Neutrophil (primary cell): ENCODE results near the gene RAD21L1.

Experiments used
- H3K27ac ChIP-seq: fragments of 200-600 bp; sonication (generic); 2 replicates; pipeline ENCODE4 v1.5.1; 2016; ENCODE audit warnings: mild to moderate bottlenecking, moderate library complexity
- H3K27me3 ChIP-seq: fragments of 200-600 bp; sonication (generic); 2 replicates; pipeline ENCODE4 v1.6.0; 2016; ENCODE audit warnings: mild to moderate bottlenecking
- H3K36me3 ChIP-seq: fragments of 200-600 bp; sonication (generic); 2 replicates; pipeline ENCODE4 v1.5.1; 2017
- H3K4me1 ChIP-seq, 2 experiments: fragments of 200-600 bp in 1 of 2; sonication (generic) in 1 of 2; 1 replicate in 1 of 2; 2 replicates in 1 of 2; pipeline versions ENCODE4 v1.5.1 to v1.6.1; 2013 to 2016; ENCODE audit warnings: low read depth in 1 of 2, low read length in 1 of 2, mild to moderate bottlenecking in 1 of 2, moderate library complexity in 1 of 2; ENCODE audit not compliant: control insufficient read depth in 1 of 2, insufficient read depth in 1 of 2
- H3K4me3 ChIP-seq, 2 experiments: fragments of 200-600 bp in 1 of 2; sonication (generic) in 1 of 2; 1 replicate in 1 of 2; 2 replicates in 1 of 2; pipeline ENCODE4 v1.5.1; 2013 to 2016; ENCODE audit warnings: low read depth in 1 of 2, low read length in 1 of 2, mild to moderate bottlenecking in 1 of 2, moderate library complexity in 1 of 2
- H3K9me3 ChIP-seq: fragments of 200-600 bp; sonication (generic); 2 replicates; pipeline ENCODE4 v1.5.1; 2016
- TF ChIP-seq, protein P1 (sequence below): fragments of 200-600 bp; sonication (generic); IDR thresholded peaks from 2 replicates; pipeline ENCODE4 v1.5.1; 2016; ENCODE audit warnings: antibody characterized with exemption

Gene RAD21L1

DNA sequence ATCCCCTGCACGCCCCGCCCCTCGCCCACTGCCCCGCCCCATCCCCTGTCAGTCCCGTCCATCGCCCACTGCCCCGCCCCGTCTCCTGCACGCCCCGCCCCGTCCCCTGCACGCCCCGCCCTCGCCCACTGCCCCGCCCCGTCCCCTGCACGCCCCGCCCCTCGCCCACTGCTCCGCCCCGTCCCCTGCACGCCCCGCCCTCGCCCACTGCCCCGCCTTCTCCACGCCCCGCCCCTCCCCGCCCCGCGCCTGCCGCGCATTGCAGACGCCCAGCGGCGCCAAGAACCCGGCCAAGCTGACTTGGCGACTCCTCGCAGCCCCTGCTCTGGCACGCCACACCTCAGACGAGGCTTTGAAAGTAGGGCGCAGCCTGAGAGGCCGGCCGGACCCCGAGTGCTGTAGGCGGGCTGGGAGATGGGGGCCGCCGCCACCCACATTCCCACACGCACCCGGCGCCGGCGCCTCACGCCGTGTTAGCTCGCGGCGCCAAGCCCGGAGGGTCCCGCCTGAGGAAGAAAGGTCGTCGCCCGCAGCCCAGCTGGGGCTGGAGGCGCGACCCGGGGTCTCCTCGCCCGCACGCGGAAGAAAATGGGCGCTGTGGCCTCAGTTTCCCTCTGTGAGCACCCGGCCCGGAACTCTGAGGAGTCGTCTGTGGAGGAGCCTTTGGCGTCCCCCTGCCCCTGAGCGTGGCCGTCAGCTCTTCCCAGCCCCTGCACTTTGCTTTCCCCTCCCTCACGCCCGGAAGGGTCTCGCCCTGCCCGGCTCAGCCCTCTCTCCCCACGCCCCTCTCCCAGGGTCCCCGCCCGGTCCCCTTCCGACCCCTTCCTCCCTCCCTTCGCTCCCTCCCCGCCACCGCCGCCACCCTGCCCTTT lies at the start of gene RAD21L1:
RAD21L1 (plus strand) TSS at position 262 of the 872 bp plus-strand sequence. CDS start 2,410 bp downstream, outside the sequence.
- H3K27me3 ChIP-seq: peaks cover 81% of the 10 kb centered on the region
- peak within 1 kb of the TSS; percentile 50 to 62 for H3K4me3 ChIP-seq
- no peak within 1 kb of the TSS for H3K27ac ChIP-seq
- H3K9me3 ChIP-seq: no peaks in the 10 kb centered on the region
- no peaks in the 10 kb centered on the region for H3K36me3 ChIP-seq
- TF ChIP-seq, protein P1, sequence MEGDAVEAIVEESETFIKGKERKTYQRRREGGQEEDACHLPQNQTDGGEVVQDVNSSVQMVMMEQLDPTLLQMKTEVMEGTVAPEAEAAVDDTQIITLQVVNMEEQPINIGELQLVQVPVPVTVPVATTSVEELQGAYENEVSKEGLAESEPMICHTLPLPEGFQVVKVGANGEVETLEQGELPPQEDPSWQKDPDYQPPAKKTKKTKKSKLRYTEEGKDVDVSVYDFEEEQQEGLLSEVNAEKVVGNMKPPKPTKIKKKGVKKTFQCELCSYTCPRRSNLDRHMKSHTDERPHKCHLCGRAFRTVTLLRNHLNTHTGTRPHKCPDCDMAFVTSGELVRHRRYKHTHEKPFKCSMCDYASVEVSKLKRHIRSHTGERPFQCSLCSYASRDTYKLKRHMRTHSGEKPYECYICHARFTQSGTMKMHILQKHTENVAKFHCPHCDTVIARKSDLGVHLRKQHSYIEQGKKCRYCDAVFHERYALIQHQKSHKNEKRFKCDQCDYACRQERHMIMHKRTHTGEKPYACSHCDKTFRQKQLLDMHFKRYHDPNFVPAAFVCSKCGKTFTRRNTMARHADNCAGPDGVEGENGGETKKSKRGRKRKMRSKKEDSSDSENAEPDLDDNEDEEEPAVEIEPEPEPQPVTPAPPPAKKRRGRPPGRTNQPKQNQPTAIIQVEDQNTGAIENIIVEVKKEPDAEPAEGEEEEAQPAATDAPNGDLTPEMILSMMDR: no peak
- peaks cover 5 to 14% of the 10 kb centered on the region in 2 experiments for H3K4me1 ChIP-seq

DNA sequence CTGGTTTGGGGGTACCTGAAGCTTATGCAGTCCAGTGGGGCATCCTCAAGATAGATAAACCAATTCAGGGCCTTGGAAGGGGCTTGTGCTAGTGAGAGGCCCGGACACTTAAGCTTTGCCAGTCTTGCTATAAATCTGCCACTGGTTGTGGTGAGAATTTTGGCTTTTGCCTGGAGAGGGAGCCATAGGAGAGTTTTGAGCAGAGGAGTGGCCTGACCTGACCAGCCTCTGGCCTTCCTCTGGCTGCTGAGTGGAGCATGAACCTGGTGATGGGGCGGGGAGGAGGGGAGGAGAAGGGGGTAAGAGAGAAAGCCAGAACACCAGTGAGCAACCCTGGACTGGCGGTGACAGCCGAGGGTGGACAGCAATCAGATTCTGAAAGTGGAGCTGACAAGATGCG lies 48.2 kb upstream of the RAD21L1 start:
- no peak overlapping the region for H3K4me3 ChIP-seq
- H3K4me1 ChIP-seq: no peaks in the 10 kb centered on the region
- H3K9me3 ChIP-seq: no peaks in the 10 kb centered on the region
- TF ChIP-seq, protein P1: no peak
- H3K27me3 ChIP-seq: peaks cover 10% of the 10 kb centered on the region
- no peak overlapping the region for H3K27ac ChIP-seq
- peaks cover 47% of the 10 kb centered on the region for H3K36me3 ChIP-seq

DNA sequence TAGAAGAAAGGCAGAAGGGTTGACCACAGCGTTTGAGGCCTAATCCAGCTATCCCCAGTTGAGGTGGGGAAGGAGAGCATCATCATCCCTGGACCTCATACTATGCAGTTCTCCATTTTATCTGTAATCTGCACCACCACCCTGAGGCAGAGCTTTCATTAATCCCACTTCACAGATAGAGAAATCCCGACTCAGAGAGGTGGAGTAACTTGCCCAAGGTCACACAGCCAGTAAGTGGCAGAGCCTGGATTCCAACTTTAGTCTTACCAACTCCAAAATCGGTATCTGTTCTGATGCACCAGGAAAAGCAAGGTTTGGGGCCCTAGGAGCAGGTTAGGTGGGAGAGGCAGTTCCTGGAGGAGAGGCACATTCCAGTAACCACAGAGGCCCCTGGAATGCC lies 47.7 kb upstream of the RAD21L1 start:
- H3K9me3 ChIP-seq: no peaks in the 10 kb centered on the region
- peaks cover 14% of the 10 kb centered on the region for H3K27me3 ChIP-seq
- H3K36me3 ChIP-seq: peaks cover 43% of the 10 kb centered on the region
- H3K27ac ChIP-seq: no peak overlapping the region
- no peak overlapping the region for H3K4me3 ChIP-seq
- TF ChIP-seq, protein P1: no peak
- H3K4me1 ChIP-seq: no peaks in the 10 kb centered on the region

DNA sequence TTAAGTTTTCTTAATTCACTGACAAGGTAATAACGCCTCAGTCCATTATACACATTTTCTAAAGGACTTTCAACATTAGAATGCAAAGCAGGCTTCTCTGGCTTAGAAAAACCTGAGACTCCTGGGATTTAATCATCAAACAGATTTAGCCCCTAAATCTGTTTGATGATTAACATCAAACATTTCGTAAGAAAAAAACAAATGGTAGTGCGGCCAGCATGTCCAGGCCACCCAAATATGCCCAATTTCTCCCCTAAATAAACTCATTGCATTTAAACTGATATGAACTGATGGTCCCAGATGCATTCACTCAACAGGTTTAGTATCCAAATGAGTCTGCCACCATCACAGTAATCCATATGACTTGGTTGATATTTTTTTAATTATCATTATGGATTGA lies 47.2 kb upstream of the RAD21L1 start:
- peaks cover 19% of the 10 kb centered on the region for H3K27me3 ChIP-seq
- H3K27ac ChIP-seq: no peak overlapping the region
- H3K9me3 ChIP-seq: no peaks in the 10 kb centered on the region
- peaks cover 38% of the 10 kb centered on the region for H3K36me3 ChIP-seq
- TF ChIP-seq, protein P1: no peak
- no peaks in the 10 kb centered on the region for H3K4me1 ChIP-seq
- no peak overlapping the region for H3K4me3 ChIP-seq

DNA sequence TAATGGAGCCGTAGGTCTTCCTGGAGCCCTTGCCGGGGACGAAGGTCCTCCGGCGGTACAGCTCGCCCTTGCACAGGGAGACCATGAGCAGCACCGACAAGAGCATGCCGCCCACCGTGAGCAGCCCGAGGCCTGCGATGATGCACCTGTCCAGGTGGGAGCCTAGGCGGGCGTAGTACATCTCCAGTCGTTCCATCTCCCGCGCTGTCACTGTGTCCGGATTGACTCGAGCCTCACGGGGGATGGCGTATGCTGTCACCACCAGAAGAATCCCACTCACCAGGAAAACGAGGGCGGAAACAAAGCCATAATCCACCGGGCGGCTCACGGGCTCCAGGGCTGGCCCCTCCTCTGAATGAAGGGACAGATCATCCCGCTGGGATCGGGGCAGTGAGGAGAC lies 44.9 kb upstream of the RAD21L1 start:
- no peaks in the 10 kb centered on the region for H3K9me3 ChIP-seq
- no peak overlapping the region for H3K4me3 ChIP-seq
- TF ChIP-seq, protein P1: no peak
- no peak overlapping the region for H3K27ac ChIP-seq
- peaks cover 17% of the 10 kb centered on the region for H3K36me3 ChIP-seq
- H3K4me1 ChIP-seq: peaks cover 0 to 5% of the 10 kb centered on the region in 2 experiments
- H3K27me3 ChIP-seq: peaks cover 42% of the 10 kb centered on the region
